Measurements from ENCODE around the gene TEX38.
"Not testable (repeated sequence)": the region's sequence is repeated elsewhere in the genome, so short reads cannot be mapped to it uniquely, and the experiment has no call there.

The TEX38 gene

GRCh38 chr1:46671554-46671953, at the start of gene TEX38:
Gene TEX38, plus strand, starts transcription at chr1:46671854. Its CDS starts 81 bp downstream, at chr1:46671935.
- no peak for DNase-seq

- DNase-seq, result no peak
Measured at GRCh38 chr1:46621930-46622329, 49.7 kb upstream of the TEX38 start.

- DNase-seq, result no peak
Measured at GRCh38 chr1:46622344-46622743, 49.3 kb upstream of the TEX38 start.

GRCh38 chr1:46623743-46624644, 47.7 kb upstream of the TEX38 start:
- no peak for DNase-seq

GRCh38 chr1:46630719-46631118, 40.9 kb upstream of the TEX38 start:
- DNase-seq, result no peak

- DNase-seq, result no peak
Measured at GRCh38 chr1:46635205-46635604, 36.4 kb upstream of the TEX38 start.

GRCh38 chr1:46637444-46638083, 34.1 kb upstream of the TEX38 start:
- DNase-seq, result no peak

GRCh38 chr1:46638921-46639320, 32.7 kb upstream of the TEX38 start:
- no peak for DNase-seq

GRCh38 chr1:46639547-46639946, 32.1 kb upstream of the TEX38 start:
- DNase-seq, result no peak

GRCh38 chr1:46642115-46642680, 29.5 kb upstream of the TEX38 start:
- no peak for DNase-seq

- DNase-seq, result no peak
Measured at GRCh38 chr1:46643368-46643775, 28.3 kb upstream of the TEX38 start.

- no peak for DNase-seq
Measured at GRCh38 chr1:46645815-46646214, 25.8 kb upstream of the TEX38 start.

- DNase-seq, result no peak
Measured at GRCh38 chr1:46646331-46646730, 25.3 kb upstream of the TEX38 start.

GRCh38 chr1:46646844-46647243, 24.8 kb upstream of the TEX38 start:
- DNase-seq, result no peak

GRCh38 chr1:46647611-46648010, 24.0 kb upstream of the TEX38 start:
- DNase-seq, result no peak

GRCh38 chr1:46649764-46650163, 21.9 kb upstream of the TEX38 start:
- DNase-seq, result no peak

- no peak for DNase-seq
Measured at GRCh38 chr1:46650491-46650890, 21.2 kb upstream of the TEX38 start.

- DNase-seq, result not testable (repeated sequence)
Measured at GRCh38 chr1:46651152-46651551, 20.5 kb upstream of the TEX38 start.

- no peak for DNase-seq
Measured at GRCh38 chr1:46652321-46653100, 19.1 kb upstream of the TEX38 start.

GRCh38 chr1:46653405-46653958, 18.2 kb upstream of the TEX38 start:
- no peak for DNase-seq

- DNase-seq, result no peak
Measured at GRCh38 chr1:46654012-46654411, 17.6 kb upstream of the TEX38 start.

- not testable (repeated sequence) for DNase-seq
Measured at GRCh38 chr1:46654698-46655097, 17.0 kb upstream of the TEX38 start.

- DNase-seq, result no peak
Measured at GRCh38 chr1:46655848-46656247, 15.8 kb upstream of the TEX38 start.
